ENCODE results near the gene HEATR9. TPM values are rescaled to one million over a fixed set of nuclear protein-coding genes. Genes with fewer than 3 reads are reported as not detected.

Gene HEATR9
- total RNA-seq, 4 donors from 2014 or later: not detected

GRCh38 chr17:35843698-35844097 is 25.0 kb downstream of the HEATR9 start:
- TF ChIP-seq CTCF (IDR thresholded peaks at IDR 0.05; ENCODE audit: low read depth): no peak

- TF ChIP-seq CTCF (IDR thresholded peaks at IDR 0.05; ENCODE audit: low read depth): no peak
These were observed 26.5 kb downstream of the HEATR9 start for GRCh38 chr17:35842239-35842638.

- TF ChIP-seq CTCF (IDR thresholded peaks at IDR 0.05; ENCODE audit: low read depth): no peak
These were observed 27.2 kb downstream of the HEATR9 start for GRCh38 chr17:35841505-35841904.

GRCh38 chr17:35841101-35841500 is 27.6 kb downstream of the HEATR9 start:
- TF ChIP-seq CTCF (IDR thresholded peaks at IDR 0.05; ENCODE audit: low read depth): no peak

- TF ChIP-seq CTCF (IDR thresholded peaks at IDR 0.05; ENCODE audit: low read depth): no peak
These were observed 43.5 kb downstream of the HEATR9 start for GRCh38 chr17:35825206-35825605.

GRCh38 chr17:35821308-35821707 is 47.4 kb downstream of the HEATR9 start:
- no peak for TF ChIP-seq CTCF (IDR thresholded peaks at IDR 0.05; ENCODE audit: low read depth)

GRCh38 chr17:35819455-35819854 is 49.2 kb downstream of the HEATR9 start:
- TF ChIP-seq CTCF (IDR thresholded peaks at IDR 0.05; ENCODE audit: low read depth): no peak

Measured in subcutaneous adipose tissue (tissue), 4 donors.